Right lobe of liver (tissue), 6 donors: ENCODE measurements around the gene KRTAP11-1. TPM values are rescaled to one million over a fixed set of nuclear protein-coding genes. Genes with fewer than 3 reads are reported as not detected.

Source experiments
- ATAC-seq, 4 donors: fragments of 200-7000 bp; cut with Tn5 transposase; one replicate each; pipeline ENCODE4 v1.9.1; 2020; ENCODE audit warnings: mild to moderate bottlenecking in 4 of 4, moderate library complexity in 4 of 4
- DNase-seq, 3 donors: peaks; one replicate each; pipeline ENCODE4 v3.0.0-alpha.2; 2020
- H3K27ac ChIP-seq, 3 donors: fragments of 200-600 bp; one replicate each; pipeline ENCODE4 v1.8.0; 2022
- H3K27me3 ChIP-seq, 2 donors: fragments of 200-600 bp; one replicate each; pipeline ENCODE4 v1.8.0; 2022
- H3K36me3 ChIP-seq, 4 donors: fragments of 200-600 bp; sonication (generic) in 1 of 4; one replicate each; pipeline versions ENCODE4 v1.5.1 to v1.8.0; 2017 to 2022; ENCODE audit warnings: control low read depth in 1 of 4
- H3K4me1 ChIP-seq, 4 donors: fragments of 200-600 bp; sonication (generic) in 1 of 4; one replicate each; pipeline versions ENCODE4 v1.5.1 to v1.8.0; 2017 to 2022; ENCODE audit warnings: control low read depth in 1 of 4
- H3K4me3 ChIP-seq, 3 donors: fragments of 200-600 bp; one replicate each; pipeline ENCODE4 v1.8.0; 2022
- H3K9me3 ChIP-seq, 4 donors: fragments of 200-600 bp; sonication (generic) in 1 of 4; one replicate each; pipeline versions ENCODE4 v1.5.1 to v1.8.0; 2017 to 2022; ENCODE audit warnings: control low read depth in 1 of 4
- CTCF ChIP-seq, 4 donors: fragments of 200-600 bp in 3 of 4; fragments of 450-650 bp in 1 of 4; IDR thresholded peaks; one replicate each; pipeline versions ENCODE4 v1.5.1 to v1.8.0; 2016 to 2022; ENCODE audit warnings: antibody characterized with exemption in 4 of 4, mild to moderate bottlenecking in 2 of 4
- POLR2A ChIP-seq: fragments of 450-650 bp; IDR thresholded peaks from one replicate; pipeline ENCODE4 v1.6.1; 2017; ENCODE audit warnings: antibody characterized with exemption, mild to moderate bottlenecking
- WGBS: methylation state at CpG from one replicate; pipeline ENCODE4 v1.1.6; 2018; ENCODE audit warnings: low coverage, low lambda C conversion rate; ENCODE audit not compliant: insufficient coverage; ENCODE audit errors: missing lambda C conversion rate; 5-methylcytosine and 5-hydroxymethylcytosine counted together
- intact Hi-C, 2 donors: fragments of 100-400 bp; cut with DNase I; formaldehyde crosslinking; loops; one replicate each; pipeline versions ENCODE4 v1.11.2 to v1.14.1; 2022
- total RNA-seq, 6 experiments: library from RNA; depleted of rRNA in 2 of 6; stranded (reverse); fragments of >200 nt in 2 of 6; fragmentation: NEBNext Ultra II Directional in 3 of 6; extraction: Animal tissue kit (Norgen Biotek cat#: 25700) in 3 of 6; gene quantifications; one replicate each; pipeline versions ENCODE4 v1.1.0 to v1.2.4, GENCODE V29; 2016 to 2023
- donor health status: DM: no; HTN: yes; CAD: no.
- donor health status: DM: no; HTN: no; CAD: no.
- donor health status: DM: no; HTN: no; CAD: no.
- donor health status: DM: no; HTN: yes; CAD: no.
- donor health status: DM: no; HTN: yes; CAD: no.

KRTAP11-1 gene
- total RNA-seq, 6 experiments from 2014 or later, result not detected

GRCh38 chr21:30847627-30848500 is 33.5 kb downstream of the KRTAP11-1 start:
- DNase-seq, result no peak
- H3K4me1 ChIP-seq, result no peaks in the 10 kb centered on the region
- no peak for ATAC-seq
- no peaks in the 10 kb centered on the region for H3K27me3 ChIP-seq
- H3K36me3 ChIP-seq, result no peaks in the 10 kb centered on the region
- no peak overlapping the region for H3K4me3 ChIP-seq
- no peaks in the 10 kb centered on the region for H3K9me3 ChIP-seq
- WGBS, result 55% methylated on average over 8 of the region's 9 CpGs
- intact Hi-C loops, result no loop called here
- no peak overlapping the region for H3K27ac ChIP-seq
- TF ChIP-seq POLR2A, result no peak
- no peak for TF ChIP-seq CTCF (IDR thresholded peaks at IDR 0.05)

GRCh38 chr21:30842990-30843389 is 38.4 kb downstream of the KRTAP11-1 start:
- DNase-seq, result no peak
- no peaks in the 10 kb centered on the region for H3K27me3 ChIP-seq
- intact Hi-C loops, result no loop called here
- H3K4me1 ChIP-seq, result no peaks in the 10 kb centered on the region
- H3K27ac ChIP-seq, result no peak overlapping the region
- TF ChIP-seq CTCF (IDR thresholded peaks at IDR 0.05) (no peak), POLR2A (no peak)
- ATAC-seq, result no peak
- H3K9me3 ChIP-seq, result no peaks in the 10 kb centered on the region
- no peak overlapping the region for H3K4me3 ChIP-seq
- no peaks in the 10 kb centered on the region for H3K36me3 ChIP-seq

- Histone ChIP-seq H3K36me3 (no peaks in the 10 kb centered on the region), H3K27ac (no peak overlapping the region), H3K4me1 (no peaks in the 10 kb centered on the region), H3K9me3 (no peaks in the 10 kb centered on the region), H3K27me3 (no peaks in the 10 kb centered on the region), H3K4me3 (no peak overlapping the region)
- 11% methylated on average over 5 of the region's 5 CpGs for WGBS
- TF ChIP-seq POLR2A (no peak), CTCF (IDR thresholded peaks at IDR 0.05) (peak in 3 of 4 donors; percentile 36 to 58 (median 53))
- DNase-seq (peak in 1 of 3 donors; percentile 47), ATAC-seq (peak; percentile 53 to 92 (median 78))
- intact Hi-C loops, result no loop called here
Observed at GRCh38 chr21:30839304-30839703, 42.1 kb downstream of the KRTAP11-1 start.

GRCh38 chr21:30838536-30838935 is 42.8 kb downstream of the KRTAP11-1 start:
- no peak for TF ChIP-seq POLR2A
- no peak for TF ChIP-seq CTCF (IDR thresholded peaks at IDR 0.05)
- Histone ChIP-seq H3K9me3 (no peaks in the 10 kb centered on the region), H3K4me1 (no peaks in the 10 kb centered on the region), H3K36me3 (no peaks in the 10 kb centered on the region), H3K4me3 (no peak overlapping the region), H3K27ac (no peak overlapping the region), H3K27me3 (no peaks in the 10 kb centered on the region)
- WGBS, result 69% methylated on average over 6 of the region's 6 CpGs
- DNase-seq (no peak), ATAC-seq (no peak)
- intact Hi-C loops, result no loop called here
